Activated T-cell treated with anti-CD3 and anti-CD28 coated beads for 24 hours (primary cell): ENCODE results near the gene SMCO2.

Experiments used
- DNase-seq: peaks from one replicate; pipeline ENCODE4 v3.0.0-alpha.2; 2020; ENCODE audit warnings: low read depth

The SMCO2 gene

DNA sequence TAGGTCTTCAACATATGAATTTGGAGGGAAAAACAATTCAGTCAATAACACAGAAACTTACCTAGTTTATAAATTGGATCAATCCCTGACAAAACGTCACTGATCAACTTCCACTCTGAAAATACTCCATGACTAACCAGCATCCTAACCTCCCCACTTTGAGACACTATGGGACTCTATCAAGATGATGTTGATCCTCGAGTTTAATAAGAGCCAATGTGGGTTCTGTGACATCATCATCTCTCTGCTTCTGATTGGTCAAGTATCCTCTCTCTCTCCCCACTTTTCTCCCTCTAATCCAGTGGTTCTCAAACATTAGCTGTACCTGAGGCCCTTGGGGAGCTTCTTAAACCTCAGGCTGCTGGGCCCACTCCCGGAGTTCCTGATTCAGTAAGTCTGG lies at the start of gene SMCO2:
Gene SMCO2 (plus strand): TSS at position 301 of the 400 bp plus-strand sequence. CDS start 23,896 bp downstream, outside the sequence.
- no peak for DNase-seq

GRCh38 chr12:27398466-27398865 lies 48.1 kb upstream of the SMCO2 start:
- no peak for DNase-seq

- no peak for DNase-seq
Observed at GRCh38 chr12:27399074-27399473, 47.5 kb upstream of the SMCO2 start.

DNA sequence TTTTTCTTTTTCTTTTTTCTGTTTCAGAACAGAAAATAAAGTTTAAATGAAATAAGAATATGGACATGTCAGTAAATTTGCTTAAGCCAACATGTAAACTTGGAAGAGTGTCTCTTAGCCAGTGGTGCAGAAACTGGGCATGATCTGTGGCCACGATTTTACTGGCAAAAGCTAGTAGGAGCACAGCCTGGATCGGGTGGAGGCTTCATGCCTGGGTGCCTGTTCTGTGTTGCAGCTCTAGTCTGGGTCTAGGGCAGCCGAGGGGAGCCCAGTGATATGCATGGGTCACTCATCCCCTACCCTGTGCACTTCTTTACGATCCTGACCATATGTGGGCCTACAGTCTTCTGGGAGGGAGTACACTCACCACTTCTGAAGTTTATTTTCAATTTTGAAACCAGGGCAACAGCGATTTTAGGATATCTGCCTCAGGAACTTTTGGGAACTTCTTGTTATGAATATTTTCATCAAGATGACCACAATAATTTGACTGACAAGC lies 45.6 kb upstream of the SMCO2 start:
- no peak for DNase-seq

GRCh38 chr12:27412047-27412446 lies 34.5 kb upstream of the SMCO2 start:
- no peak for DNase-seq

DNA sequence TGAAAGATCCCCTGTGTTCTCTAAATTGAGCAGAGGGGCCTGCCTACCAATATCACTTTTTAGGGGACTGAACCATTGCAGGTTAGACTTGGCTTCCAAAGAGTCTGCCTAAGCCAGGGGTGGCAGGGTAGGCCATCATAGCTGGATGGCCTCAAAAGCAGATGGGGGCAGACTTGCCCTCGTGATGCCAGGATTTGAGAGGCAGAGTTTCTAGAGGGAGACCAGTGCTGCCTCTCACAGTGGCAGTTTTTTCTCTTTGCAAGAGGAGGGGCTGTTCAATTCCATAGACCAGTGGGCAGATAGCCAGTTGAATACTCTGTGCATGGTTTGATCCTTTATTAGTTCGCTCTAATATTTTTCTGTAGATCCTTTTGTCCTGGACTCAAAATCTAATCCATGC lies 23.8 kb upstream of the SMCO2 start:
- DNase-seq = no peak

GRCh38 chr12:27424631-27425230 lies 21.8 kb upstream of the SMCO2 start:
- DNase-seq = no peak

DNA sequence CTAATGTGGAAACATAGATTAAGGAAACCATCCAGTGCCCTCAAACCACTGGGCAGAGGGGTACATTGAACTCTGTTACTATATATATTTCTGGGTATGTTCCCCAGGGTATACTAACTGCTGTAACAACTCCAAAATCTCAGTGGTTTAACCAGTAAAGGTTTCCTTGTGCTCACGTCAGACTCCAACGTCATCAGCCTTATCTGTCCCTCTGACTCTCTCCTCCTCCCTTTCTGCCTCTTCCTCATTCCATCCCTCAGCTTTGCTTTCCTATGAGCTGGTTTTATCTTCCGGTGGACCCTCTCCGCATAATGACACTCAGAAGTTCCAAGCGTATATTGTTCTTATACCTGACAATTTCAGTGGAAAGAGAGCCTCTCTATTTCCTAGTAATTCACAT lies 21.2 kb upstream of the SMCO2 start:
- DNase-seq = no peak

DNA sequence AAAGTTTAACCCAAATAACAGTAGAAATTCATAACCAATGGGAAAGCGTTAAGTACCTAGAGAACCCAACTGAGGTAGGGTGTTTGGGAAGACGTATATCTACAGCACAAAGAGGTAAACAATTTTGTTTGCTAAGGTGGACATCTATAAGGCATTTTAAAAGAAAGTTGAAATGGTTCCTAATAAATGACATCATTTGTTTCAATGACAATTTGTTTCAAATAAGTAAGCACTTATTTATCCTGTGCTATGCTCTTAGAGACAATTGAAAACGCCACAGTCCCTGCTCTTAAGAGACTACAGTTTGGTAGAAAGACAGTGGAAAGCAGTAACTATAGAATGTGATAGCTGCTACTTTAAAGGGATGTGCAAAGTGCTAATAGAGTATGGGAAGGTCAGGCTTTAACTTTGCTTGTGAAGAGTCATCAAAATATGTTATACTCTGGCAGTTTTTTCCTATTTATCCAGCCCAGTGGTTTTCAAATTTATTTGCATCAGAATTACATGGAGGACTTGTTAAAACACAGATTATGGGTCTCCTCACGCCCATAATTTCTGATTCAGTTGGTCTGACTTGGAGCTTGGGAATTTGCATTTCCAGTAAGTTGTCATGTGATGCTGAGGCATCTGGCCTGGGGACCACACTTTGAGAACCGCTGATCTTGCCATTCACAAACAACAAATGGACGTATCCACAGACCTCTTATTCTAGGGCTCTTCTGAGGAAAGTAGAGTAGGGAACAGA lies 19.6 kb upstream of the SMCO2 start:
- DNase-seq = no peak

DNA sequence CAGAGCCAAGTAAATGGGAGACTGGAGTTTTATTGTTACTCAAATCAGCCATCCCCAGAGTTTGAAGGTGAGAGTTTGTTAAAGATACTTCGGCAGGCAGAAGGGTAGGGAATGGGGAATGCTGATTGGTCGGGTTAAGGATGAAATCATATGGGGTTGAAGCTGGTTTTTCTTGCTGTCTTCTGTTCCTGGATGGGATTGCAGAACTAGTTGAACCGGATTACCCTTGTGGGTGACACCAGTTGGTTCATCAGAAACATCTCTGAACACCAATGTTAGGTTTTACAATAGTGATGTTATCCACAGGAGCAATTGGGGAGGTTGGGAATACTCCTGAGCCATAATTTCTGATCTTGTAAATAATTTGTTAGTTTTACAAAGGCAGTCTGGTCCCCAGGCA lies 18.7 kb upstream of the SMCO2 start:
- no peak for DNase-seq

DNA sequence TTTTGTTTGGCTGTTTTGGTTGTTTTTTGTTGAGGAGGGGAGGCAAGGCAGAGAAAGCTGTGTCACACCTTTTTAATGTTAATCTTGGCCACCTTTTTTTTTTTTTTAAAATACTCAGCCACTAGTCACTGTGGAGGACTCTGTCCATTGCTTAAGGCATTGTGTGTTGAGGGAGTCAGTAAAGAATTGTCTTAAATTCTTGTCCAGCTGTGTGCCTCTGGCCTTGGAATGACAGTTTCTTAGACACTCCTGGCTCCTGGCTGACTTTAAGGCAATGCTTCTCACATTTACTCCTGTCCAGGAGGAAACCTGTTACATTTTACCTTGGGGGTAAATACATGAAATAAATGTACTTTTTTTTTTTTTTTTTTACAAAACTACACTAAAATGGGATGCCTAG lies 18.1 kb upstream of the SMCO2 start:
- DNase-seq = no peak

- DNase-seq = no peak
Observed at GRCh38 chr12:27429606-27430005, 16.9 kb upstream of the SMCO2 start.

GRCh38 chr12:27431185-27431584 lies 15.4 kb upstream of the SMCO2 start:
- no peak for DNase-seq

- peak; percentile 1 for DNase-seq
Observed at GRCh38 chr12:27434673-27435565, 11.6 kb upstream of the SMCO2 start.

- no peak for DNase-seq
Observed at GRCh38 chr12:27436029-27436428, 10.5 kb upstream of the SMCO2 start.

GRCh38 chr12:27436768-27437167 lies 9.8 kb upstream of the SMCO2 start:
- DNase-seq = no peak

GRCh38 chr12:27437839-27438238 lies 8.7 kb upstream of the SMCO2 start:
- DNase-seq = no peak

DNA sequence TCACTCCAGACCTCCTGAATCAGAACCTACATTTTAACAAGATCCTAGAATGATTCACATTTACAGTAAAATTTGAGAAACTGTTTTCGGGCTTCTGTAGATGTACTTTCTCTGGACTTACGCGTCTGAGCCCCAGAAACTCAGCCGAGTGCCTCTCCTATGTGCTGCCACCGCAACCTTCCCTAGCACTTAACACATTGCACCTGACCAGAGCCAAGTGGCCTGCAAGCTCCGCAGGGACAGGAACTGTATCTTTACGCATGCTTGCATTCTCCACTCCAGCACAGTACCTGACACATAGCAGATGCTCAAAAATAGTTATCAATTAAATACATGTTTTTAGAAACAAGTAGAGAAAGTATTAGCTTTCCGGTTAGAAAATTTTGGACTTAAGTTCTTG lies 1.2 kb downstream of the SMCO2 start:
- no peak for DNase-seq

GRCh38 chr12:27449026-27449425 lies 2.5 kb downstream of the SMCO2 start:
- DNase-seq = no peak

DNA sequence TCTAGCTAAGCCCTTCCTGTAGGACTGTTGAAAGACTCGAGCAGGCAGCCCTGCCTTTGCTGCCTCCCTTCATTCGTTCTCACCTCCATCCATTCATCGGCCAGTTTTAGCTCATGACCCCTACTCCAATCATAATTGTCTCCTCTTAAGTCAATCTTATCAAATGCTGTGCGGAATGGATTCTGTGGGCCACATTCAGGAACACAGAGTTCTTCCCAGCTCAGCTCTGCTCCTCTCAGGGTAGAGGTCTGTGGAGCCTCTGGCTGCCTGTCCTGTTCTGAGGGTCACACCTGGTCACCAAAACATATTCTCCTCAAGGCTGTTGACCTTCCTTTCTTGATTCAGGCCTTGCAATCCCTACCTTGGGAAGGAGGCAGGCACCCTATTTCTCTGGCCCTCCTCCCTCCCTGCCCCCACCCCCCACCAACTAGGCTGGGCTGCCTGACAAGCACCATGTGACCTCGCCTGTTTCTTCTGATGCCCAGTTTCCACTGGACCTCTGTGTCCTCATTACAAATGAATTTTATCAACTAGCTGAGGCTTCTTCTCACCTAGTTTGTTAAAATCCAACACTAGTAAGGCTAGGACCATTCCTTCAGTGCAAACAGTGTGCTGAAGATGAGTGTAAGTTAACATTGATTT lies 3.5 kb downstream of the SMCO2 start:
- no peak for DNase-seq

DNA sequence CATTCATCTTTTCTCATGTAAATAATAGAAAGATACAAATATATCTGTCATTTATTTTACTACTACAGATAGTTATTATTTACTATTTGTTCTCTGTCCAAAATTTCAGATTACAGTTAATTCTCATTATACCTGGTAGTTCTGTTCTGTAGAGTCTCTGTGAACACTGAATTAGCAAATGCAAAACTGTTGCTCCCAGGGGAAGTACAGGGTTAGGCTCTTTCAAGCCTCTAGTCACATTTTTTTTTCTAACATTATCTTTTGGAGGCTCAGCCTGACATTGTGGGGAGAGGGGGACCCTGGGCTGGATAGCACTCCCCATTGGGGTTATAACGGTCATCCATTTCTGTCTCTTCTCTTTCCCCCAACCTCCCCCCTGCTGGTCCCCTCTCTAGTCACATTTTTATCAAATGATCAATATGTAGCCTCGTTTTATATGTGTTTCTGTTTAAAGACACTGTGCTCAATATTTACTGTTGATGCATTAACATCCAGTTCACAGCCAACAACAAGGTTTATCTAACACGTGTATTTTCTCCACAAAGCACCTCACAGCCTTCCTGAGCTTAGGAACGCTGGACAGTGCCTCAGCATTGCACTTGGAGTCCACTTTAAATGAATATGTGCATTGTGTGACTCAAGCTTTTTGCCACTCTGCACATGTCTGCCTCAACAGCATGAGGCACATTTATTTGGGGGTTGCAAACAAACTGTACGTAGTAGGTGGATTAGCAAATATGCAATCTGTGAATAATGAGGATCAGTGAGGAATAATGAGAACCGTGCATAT lies 4.7 kb downstream of the SMCO2 start:
- no peak for DNase-seq
